K562 (cell line): ENCODE measurements around the gene IPO11. TPM values are rescaled to one million over a fixed set of nuclear protein-coding genes. Genes with fewer than 3 reads are reported as not detected.

Experiments
- CBFA2T3 ChIP-seq: fragments of 450-650 bp; IDR thresholded peaks from 2 replicates; pipeline ENCODE4 v1.6.1; 2017
- EGR1 ChIP-seq: fragments of 450-650 bp; conservative IDR thresholded peaks from 2 replicates; pipeline ENCODE4 v1.6.1; 2017; ENCODE audit warnings: mild to moderate bottlenecking
- FOXA1 ChIP-seq: fragments of 450-650 bp; IDR thresholded peaks from 2 replicates; pipeline ENCODE4 v1.6.1; 2016; ENCODE audit warnings: mild to moderate bottlenecking, borderline replicate concordance
- GABPB1 ChIP-seq: sonication (generic); formaldehyde crosslinking; IDR thresholded peaks from 2 replicates; pipeline ENCODE4 v1.8.0; 2022; ENCODE audit warnings: mild to moderate bottlenecking, missing genetic modification reagents
- JUNB ChIP-seq: fragments of 450-650 bp; formaldehyde crosslinking; conservative IDR thresholded peaks from 2 replicates; pipeline ENCODE4 v1.4.0; 2020; ENCODE audit warnings: mild to moderate bottlenecking
- KDM5B ChIP-seq: fragments of 200-600 bp; sonication (generic); IDR thresholded peaks from 2 replicates; pipeline ENCODE4 v1.6.1; 2012; ENCODE audit warnings: low read depth, mild to moderate bottlenecking, moderate library complexity, low read length, control low read depth, inconsistent platforms; ENCODE audit not compliant: insufficient replicate concordance
- KHSRP ChIP-seq: fragments of 450-650 bp; IDR thresholded peaks from 2 replicates; pipeline ENCODE4 v1.6.1; 2017
- MAFG ChIP-seq: fragments of 450-650 bp; conservative IDR thresholded peaks from 2 replicates; pipeline ENCODE4 v1.6.1; 2016; ENCODE audit warnings: missing genetic modification characterization, missing compliant biosample characterization
- MCM5 ChIP-seq: fragments of 450-650 bp; IDR thresholded peaks from 2 replicates; pipeline ENCODE4 v1.6.1; 2016; ENCODE audit warnings: low read depth
- PHF20 ChIP-seq: fragments of 450-650 bp; IDR thresholded peaks from 2 replicates; pipeline ENCODE4 v1.6.1; 2018; ENCODE audit not compliant: partially characterized antibody
- PRMT5 ChIP-seq: sonication (generic); formaldehyde crosslinking; IDR thresholded peaks from 2 replicates; pipeline ENCODE4 v1.5.0; 2020; ENCODE audit warnings: missing genetic modification reagents
- SIRT6 ChIP-seq: IDR thresholded peaks from one replicate; pipeline ENCODE4 v1.6.1; 2012; ENCODE audit warnings: low read depth, mild to moderate bottlenecking, control low read depth, inconsistent platforms, low read length, moderate library complexity
- SRSF1 ChIP-seq: fragments of 200-400 bp; formaldehyde crosslinking; IDR thresholded peaks from 2 replicates; pipeline ENCODE4 v1.6.1; 2017; ENCODE audit warnings: mild to moderate bottlenecking, low read depth, low read length, moderate library complexity
- SRSF7 ChIP-seq: fragments of 200-400 bp; formaldehyde crosslinking; optimal IDR thresholded peaks from 2 replicates; pipeline ENCODE3; 2017; ENCODE audit warnings: mild to moderate bottlenecking, low read depth, low read length
- TAF9B ChIP-seq: fragments of 450-650 bp; IDR thresholded peaks from 2 replicates; pipeline ENCODE4 v1.6.1; 2018; ENCODE audit warnings: mild to moderate bottlenecking; ENCODE audit not compliant: partially characterized antibody
- ZEB2 ChIP-seq: fragments of 450-650 bp; IDR thresholded peaks from 2 replicates; pipeline ENCODE4 v1.6.1; 2016
- ZNF134 ChIP-seq: fragments of 250-450 bp; sonication (Bioruptor Pico); conservative IDR thresholded peaks from 2 replicates; pipeline ENCODE4 v1.4.0; 2020
- ZNF239 ChIP-seq: fragments of 250-450 bp; sonication (Bioruptor Pico); IDR thresholded peaks from 2 replicates; pipeline ENCODE4 v1.4.0; 2020; ENCODE audit warnings: mild to moderate bottlenecking
- ZNF282 ChIP-seq: sonication (generic); formaldehyde crosslinking; IDR thresholded peaks from 2 replicates; pipeline ENCODE4 v1.8.1; 2023; ENCODE audit warnings: missing genetic modification reagents
- ZNF780A ChIP-seq: fragments of 250-450 bp; sonication (Bioruptor Pico); IDR thresholded peaks from 2 replicates; pipeline ENCODE4 v1.5.0; 2021; ENCODE audit warnings: mild to moderate bottlenecking
- polyA plus RNA-seq, 8 experiments: library from polyadenylated mRNA; depleted of rRNA in 4 of 8; stranded (reverse) in 5 of 8; unstranded in 3 of 8; fragments of >200 nt; fragmentation: Nextera tagmentation in 2 of 8; fragmentation: Illumina TruSeq in 1 of 8; extraction: Ambion mirVana in 2 of 8; extraction: Trizol in 1 of 8; gene quantifications; 2 replicates each; pipeline versions ENCODE4 v1.2.1 to v1.2.3, GENCODE V29; 2011 to 2014; ENCODE audit warnings: inconsistent platforms in 1 of 8, missing spikeins in 1 of 8
- total RNA-seq, 7 experiments: library from RNA; depleted of rRNA in 6 of 7; stranded (reverse); fragments of >200 nt in 6 of 7; fragmentation: Illumina TruSeq in 2 of 7; extraction: Trizol in 2 of 7; gene quantifications; 2 replicates each; pipeline versions ENCODE4 v1.2.1 to v1.2.3, GENCODE V29; 2011 to 2021; ENCODE audit warnings: low replicate concordance in 1 of 7
- TF ChIP-seq, protein P1 (sequence below), 3 experiments: fragments of 200-800 bp in 1 of 3; fragments of 250-450 bp in 1 of 3; fragments of 450-650 bp in 1 of 3; sonication (Bioruptor Pico) in 1 of 3; sonication (Bioruptor generic) in 1 of 3; formaldehyde crosslinking in 1 of 3; IDR thresholded peaks; 2 replicates each; pipeline versions ENCODE4 v1.6.1 to v1.8.0; 2016 to 2022; ENCODE audit warnings: mild to moderate bottlenecking in 2 of 3, missing genetic modification characterization in 2 of 3, missing compliant biosample characterization in 1 of 3, moderate library complexity in 1 of 3
- TF ChIP-seq, protein P2 (sequence below): fragments of 250-450 bp; sonication (Bioruptor Pico); IDR thresholded peaks from 2 replicates; pipeline ENCODE4 v1.4.0; 2020
- TF ChIP-seq, protein P3 (sequence below): fragments of 450-650 bp; IDR thresholded peaks from 2 replicates; pipeline ENCODE4 v1.7.1; 2018; ENCODE audit warnings: mild to moderate bottlenecking, low read depth; ENCODE audit not compliant: partially characterized antibody

IPO11 gene
- total and polyA plus RNA-seq, 9 of the 15 experiments (the other 6 are each of a cell fraction or from before 2014, with no cell fraction given), result 38.7 to 96.0 (median 70.9) TPM

DNA sequence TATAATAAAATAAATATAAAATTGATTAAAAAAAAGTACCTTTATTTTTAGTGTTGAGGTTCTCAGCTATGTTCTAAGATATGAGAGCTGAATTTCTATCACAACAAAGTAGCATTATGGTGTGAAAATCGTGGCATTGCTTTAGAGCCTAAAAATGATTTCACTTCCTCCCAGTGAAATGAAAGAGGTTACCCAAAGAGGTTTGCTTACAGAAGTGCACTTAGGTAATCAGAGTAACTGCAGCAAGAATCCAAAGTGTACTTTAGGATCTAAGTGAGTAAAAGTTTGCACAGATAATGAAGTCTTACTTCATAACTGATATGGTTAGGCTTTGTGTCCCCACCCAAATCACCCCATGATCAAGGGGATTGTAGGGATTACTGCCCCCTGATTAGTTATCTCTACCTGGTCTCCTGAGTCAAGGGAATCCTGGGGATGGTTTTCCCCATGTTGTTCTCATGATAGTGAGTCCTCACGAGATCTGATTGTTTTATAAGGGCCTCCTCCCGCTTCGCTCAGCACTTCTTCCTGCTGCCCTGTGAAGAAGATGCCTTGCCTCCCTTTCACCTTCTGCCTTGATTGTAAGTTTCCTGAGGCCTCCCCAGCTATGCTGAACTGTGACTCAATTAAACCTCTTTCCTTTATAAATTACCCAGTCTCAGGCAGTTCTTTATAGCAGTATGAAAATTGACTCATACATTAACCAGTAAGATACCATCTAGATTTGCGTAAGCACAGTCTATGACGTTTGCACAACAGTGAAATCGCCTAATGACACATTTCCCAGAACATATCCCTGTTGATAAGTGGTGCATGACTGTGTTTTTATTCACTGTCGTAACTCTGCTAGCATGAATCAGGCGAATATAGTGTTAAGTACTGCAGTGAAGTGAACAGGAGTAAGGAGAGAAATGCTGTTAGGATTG is 125.7 kb downstream of the IPO11 start (continued):
- TF ChIP-seq, protein P1, sequence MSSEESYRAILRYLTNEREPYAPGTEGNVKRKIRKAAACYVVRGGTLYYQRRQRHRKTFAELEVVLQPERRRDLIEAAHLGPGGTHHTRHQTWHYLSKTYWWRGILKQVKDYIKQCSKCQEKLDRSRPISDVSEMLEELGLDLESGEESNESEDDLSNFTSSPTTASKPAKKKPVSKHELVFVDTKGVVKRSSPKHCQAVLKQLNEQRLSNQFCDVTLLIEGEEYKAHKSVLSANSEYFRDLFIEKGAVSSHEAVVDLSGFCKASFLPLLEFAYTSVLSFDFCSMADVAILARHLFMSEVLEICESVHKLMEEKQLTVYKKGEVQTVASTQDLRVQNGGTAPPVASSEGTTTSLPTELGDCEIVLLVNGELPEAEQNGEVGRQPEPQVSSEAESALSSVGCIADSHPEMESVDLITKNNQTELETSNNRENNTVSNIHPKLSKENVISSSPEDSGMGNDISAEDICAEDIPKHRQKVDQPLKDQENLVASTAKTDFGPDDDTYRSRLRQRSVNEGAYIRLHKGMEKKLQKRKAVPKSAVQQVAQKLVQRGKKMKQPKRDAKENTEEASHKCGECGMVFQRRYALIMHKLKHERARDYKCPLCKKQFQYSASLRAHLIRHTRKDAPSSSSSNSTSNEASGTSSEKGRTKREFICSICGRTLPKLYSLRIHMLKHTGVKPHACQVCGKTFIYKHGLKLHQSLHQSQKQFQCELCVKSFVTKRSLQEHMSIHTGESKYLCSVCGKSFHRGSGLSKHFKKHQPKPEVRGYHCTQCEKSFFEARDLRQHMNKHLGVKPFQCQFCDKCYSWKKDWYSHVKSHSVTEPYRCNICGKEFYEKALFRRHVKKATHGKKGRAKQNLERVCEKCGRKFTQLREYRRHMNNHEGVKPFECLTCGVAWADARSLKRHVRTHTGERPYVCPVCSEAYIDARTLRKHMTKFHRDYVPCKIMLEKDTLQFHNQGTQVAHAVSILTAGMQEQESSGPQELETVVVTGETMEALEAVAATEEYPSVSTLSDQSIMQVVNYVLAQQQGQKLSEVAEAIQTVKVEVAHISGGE (CRISPR knock-in tag; IDR thresholded peaks at IDR 0.05), result no peak
- TF ChIP-seq PRMT5 (CRISPR knock-in tag) (no peak), ZNF134 (no peak), PHF20 (no peak), SIRT6 (no peak), ZNF780A (no peak), TAF9B (no peak), CBFA2T3 (peak; percentile 73), ZNF239 (CRISPR knock-in tag) (no peak), JUNB (CRISPR knock-in tag) (no peak), ZEB2 (no peak), KHSRP (peak; percentile 73; the same call in 1 of the 2 replicates), KDM5B (no peak), FOXA1 (no peak), ZNF282 (CRISPR knock-in tag) (no peak), EGR1 (no peak), MAFG (peak; percentile 78), MCM5 (no peak), SRSF1 (no peak), SRSF7 (no peak), GABPB1 (0 out of 2 replicates have a peak, but pooled peaks have one; percentile 54)
- TF ChIP-seq, protein P2, sequence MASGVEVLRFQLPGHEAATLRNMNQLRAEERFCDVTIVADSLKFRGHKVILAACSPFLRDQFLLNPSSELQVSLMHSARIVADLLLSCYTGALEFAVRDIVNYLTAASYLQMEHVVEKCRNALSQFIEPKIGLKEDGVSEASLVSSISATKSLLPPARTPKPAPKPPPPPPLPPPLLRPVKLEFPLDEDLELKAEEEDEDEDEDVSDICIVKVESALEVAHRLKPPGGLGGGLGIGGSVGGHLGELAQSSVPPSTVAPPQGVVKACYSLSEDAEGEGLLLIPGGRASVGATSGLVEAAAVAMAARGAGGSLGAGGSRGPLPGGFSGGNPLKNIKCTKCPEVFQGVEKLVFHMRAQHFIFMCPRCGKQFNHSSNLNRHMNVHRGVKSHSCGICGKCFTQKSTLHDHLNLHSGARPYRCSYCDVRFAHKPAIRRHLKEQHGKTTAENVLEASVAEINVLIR (CRISPR knock-in tag), result peak; percentile 69; the same call in 1 of the 2 replicates
- TF ChIP-seq, protein P3, sequence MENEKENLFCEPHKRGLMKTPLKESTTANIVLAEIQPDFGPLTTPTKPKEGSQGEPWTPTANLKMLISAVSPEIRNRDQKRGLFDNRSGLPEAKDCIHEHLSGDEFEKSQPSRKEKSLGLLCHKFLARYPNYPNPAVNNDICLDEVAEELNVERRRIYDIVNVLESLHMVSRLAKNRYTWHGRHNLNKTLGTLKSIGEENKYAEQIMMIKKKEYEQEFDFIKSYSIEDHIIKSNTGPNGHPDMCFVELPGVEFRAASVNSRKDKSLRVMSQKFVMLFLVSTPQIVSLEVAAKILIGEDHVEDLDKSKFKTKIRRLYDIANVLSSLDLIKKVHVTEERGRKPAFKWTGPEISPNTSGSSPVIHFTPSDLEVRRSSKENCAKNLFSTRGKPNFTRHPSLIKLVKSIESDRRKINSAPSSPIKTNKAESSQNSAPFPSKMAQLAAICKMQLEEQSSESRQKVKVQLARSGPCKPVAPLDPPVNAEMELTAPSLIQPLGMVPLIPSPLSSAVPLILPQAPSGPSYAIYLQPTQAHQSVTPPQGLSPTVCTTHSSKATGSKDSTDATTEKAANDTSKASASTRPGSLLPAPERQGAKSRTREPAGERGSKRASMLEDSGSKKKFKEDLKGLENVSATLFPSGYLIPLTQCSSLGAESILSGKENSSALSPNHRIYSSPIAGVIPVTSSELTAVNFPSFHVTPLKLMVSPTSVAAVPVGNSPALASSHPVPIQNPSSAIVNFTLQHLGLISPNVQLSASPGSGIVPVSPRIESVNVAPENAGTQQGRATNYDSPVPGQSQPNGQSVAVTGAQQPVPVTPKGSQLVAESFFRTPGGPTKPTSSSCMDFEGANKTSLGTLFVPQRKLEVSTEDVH, result peak; percentile 44
